ENCODE results near the gene SMIM17.

GRCh38 chr19:56687031-56687430 lies 44.1 kb downstream of the SMIM17 start:
- TF ChIP-seq CTCF (IDR thresholded peaks at IDR 0.05) (no peak), EP300 (IDR thresholded peaks at IDR 0.05) (no peak), POLR2AphosphoS5 (IDR thresholded peaks at IDR 0.05) (no peak), POLR2A (IDR thresholded peaks at IDR 0.05) (no peak)

All from suprapubic skin (tissue), 4 donors.